Hematopoietic multipotent progenitor cell treated with erythropoietin and hydrocortisone succinate and interleukin-3 and kit ligand, for 17 days (in vitro differentiated cells): ENCODE results near the gene ZNF597.

ENCODE experiments used
- DNase-seq: peaks from one replicate; pipeline ENCODE4 v3.0.0-alpha.2; 2015; ENCODE audit warnings: low spot score

Gene ZNF597, protein sequence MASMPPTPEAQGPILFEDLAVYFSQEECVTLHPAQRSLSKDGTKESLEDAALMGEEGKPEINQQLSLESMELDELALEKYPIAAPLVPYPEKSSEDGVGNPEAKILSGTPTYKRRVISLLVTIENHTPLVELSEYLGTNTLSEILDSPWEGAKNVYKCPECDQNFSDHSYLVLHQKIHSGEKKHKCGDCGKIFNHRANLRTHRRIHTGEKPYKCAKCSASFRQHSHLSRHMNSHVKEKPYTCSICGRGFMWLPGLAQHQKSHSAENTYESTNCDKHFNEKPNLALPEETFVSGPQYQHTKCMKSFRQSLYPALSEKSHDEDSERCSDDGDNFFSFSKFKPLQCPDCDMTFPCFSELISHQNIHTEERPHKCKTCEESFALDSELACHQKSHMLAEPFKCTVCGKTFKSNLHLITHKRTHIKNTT

DNA sequence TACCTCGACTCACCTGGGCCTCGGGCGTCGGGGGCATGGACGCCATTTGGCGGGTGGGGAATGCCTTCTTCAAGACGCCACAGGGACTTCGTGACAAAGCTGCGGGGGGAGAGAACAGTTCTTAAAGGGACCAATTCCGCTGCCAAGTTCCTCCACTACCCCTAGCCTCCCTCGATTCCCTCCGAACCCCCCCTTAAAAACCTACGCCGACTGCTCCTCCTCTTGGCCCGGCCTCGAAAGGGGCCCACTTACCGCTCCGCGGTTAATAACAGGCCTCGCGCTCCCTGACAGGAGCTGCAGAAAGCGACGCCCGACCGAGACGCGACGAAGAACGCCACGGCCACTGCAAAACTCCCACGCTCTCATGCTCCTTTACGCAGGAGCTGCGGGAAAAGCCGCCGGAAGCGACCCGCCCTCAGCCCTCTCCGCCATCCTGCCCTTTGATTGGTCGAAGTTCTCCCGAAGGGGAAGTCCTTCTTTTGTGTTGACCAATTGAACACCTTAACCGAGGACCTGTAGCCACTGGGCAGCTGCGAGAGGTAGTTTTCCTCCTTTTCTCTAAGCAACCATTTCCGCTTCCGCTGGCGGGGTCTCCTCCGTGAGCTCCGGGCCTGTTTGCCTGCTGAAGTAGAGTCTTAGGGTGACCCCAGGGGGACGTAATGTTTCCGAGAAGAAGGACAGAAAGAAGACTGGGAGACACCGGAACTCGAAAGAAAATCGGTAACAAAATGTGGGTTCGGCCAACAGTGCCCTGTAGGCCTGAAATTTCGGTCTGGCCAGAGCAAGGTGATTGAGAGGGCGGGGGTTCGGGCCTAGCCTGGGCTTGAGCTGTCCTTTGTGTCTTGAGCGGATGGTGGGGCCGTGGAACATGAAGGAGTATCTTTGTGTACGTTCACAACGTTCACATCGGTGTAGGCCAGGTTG, at the start of gene ZNF597, which contains the start of gene NAA60:
ZNF597 (minus strand) TSS at position 397 of the 924 bp plus-strand sequence; CDS start at position 46, 351 bp downstream.
NAA60 (plus strand) TSS at position 573 of the 924 bp plus-strand sequence. CDS start 32,548 bp downstream, outside the sequence.
- peak; percentile 88 for DNase-seq

DNA sequence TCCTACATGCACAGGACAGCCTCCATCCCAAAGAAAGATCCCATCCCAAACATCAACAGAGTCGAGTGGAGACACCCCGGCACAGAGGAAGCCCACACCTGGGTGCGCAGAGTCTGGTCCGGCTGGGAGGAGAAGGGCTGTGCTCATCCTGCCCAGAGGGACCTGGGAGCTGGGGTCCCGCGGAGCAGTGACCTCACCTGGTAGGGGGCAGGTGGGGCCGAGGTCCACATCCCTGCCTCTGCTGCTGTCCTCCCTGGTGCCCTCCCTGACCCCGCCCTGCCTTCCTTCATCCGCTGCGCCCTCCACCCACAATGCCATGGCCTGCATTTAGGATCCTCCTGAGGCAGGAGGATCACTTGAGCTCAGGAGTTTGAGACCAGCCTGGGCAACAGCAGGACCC, 49.1 kb upstream of the ZNF597 start:
- DNase-seq, result no peak

DNA sequence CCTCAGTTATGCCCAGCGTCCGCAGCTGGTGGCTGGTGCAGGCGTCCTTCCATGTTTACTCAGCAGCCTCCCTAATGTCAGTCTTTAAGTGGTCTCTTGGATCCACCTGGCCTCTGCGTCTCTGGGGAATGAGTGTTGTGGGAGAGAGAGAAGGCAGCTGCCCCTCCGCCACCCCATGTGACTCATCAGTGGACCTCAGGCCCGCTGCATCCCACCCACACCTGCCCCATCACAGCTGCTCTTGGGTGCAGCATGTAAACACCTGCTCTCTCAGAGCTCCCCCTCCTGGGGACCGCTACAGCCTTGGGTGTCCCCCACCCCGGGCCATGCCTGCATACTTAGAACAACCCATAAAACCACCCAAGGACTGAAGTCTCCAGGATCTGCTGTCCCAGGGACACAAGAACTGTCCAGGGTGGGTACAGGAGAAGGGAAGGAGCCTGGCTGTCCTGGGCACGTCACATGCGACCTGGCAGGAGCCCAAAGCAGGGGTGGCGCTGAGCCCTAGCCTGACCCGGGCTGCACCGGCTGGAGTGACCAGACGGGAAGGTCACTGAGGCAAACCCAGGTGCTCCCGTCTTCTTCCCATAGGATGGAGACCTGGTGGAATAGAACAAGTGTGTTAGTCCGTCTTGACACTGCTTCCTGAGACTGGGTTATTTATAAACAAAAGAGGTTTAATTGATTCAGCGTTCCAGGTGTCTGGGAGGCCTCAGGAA, 47.8 kb upstream of the ZNF597 start:
- no peak for DNase-seq

DNA sequence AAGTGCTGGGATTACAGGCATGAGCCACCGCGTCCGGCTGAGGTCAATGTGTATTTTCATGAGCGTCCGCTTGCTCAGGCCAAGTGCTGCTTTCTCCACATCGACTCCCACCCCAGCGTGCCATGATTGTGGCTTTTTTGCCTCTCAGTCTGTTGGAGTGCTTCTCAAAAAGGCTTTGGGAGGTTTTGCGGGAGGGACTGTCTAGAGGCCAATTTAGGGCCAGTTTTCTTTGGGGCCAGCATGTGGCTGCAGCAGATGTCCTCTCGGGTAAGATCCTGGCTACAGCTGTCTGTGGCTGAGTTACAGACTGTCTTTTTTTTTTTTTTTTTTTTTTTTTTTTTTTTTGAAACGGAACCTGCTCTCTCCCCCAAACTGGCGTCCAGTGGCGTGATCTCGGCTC, 45.5 kb upstream of the ZNF597 start:
- no peak for DNase-seq

DNA sequence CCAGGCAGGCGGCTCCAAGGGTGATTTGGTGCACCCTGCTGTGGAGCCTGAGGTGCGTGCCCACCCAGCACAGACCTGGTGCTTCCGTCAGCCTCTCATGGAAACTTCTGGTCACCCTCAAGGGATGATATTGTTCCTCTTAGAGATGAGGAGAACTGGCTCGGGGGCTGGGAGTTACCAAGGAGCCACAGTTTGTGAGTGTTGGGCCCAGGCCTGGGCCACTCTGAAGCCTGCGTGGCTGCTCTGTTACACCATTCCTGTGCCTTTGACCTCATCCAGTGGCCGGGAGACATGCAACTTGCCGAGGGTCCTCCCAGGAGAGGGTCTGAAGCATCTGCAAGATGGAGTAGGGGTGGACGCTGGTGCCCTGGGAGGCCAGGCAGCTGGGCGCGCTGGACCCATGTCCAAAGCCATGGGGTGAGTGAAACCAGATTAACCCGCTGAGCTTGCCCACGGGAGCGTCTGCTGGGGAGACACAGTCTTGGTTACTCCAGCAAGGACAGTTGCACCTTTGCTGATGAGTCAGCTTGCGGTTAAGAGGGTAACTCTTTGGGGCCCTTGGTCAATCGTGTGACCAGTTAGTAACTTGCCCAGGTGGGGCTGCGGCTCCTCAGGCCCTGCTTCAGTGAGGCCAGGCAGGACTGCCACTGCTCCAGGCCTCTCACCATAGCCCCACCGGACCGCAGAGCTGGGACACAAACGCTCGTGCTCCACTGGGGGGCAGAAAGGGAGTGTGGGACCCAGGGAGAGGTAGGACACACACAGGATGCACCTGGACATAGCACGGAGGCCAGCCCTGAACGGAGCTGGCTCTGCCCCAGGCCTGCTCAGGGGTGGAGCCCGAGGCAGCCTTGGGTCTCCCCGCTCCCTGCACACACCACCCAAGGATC, 44.5 kb upstream of the ZNF597 start:
- DNase-seq, result no peak

DNA sequence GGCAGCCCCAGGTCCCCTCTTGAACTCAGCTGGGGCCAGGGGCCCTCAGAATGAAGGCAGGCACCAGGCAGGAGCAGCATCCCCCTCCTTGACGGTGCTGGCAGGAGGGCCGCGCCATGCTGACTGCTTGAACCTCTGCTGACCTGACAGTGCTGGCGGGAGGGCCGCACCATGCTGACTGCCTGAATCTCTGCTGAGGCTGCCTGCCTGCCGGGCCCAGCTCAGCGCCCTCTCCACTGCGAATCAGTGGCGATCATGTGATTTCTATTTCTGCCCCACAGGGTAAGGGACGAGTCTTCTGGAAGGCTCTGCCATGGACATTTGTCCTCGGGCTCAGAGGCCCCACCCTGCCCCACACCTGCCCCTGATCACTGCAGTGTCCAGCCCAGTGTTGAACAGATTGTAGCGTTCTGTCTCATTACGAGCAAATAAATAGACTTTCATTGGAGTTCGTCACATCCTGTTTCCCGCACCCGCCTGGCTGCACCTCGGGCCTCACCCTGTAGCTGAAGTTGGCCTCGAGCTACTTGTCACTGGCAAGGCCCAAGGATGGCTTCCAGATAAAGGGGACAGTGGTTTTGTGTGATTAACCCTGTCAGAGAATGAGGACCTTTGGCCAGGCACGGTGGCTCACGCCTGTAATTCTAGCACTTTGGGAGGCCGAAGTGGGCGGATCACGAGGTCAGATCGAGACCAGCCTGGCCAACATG, 43.4 kb upstream of the ZNF597 start:
- no peak for DNase-seq

DNA sequence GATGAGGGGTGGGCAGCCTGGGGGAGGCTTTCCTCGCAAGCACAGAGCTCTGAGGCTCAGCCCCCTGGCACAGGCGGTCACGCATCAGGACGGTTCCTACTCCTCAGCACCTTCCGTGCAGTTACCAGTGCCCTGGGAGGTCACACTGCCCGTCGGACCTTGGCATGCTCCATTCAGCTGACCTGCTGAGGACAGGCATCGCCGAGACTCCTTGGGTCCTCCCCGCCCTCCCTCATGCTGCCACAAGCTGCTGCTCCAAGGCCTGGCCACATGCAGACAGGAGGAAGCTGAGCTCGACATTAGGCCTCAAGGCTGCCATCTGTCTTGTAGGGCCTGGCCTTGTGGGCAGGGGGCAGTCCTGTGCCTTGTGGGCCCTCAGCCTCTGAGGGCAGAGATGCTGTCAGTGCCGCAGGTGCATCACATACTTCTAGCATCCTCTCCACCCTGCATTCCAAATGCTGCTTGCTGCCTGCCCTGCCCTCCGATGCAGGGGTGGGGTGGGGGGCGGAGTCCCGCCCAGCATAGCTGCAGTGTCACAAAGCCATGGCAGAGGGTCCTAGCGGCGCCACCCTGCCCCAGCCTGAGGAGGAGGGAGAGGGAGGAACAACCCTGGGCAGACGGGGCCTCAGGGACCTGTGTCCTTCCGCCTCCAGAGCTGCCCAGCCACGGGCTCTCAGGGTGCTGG, 42.7 kb upstream of the ZNF597 start:
- DNase-seq, result no peak

DNA sequence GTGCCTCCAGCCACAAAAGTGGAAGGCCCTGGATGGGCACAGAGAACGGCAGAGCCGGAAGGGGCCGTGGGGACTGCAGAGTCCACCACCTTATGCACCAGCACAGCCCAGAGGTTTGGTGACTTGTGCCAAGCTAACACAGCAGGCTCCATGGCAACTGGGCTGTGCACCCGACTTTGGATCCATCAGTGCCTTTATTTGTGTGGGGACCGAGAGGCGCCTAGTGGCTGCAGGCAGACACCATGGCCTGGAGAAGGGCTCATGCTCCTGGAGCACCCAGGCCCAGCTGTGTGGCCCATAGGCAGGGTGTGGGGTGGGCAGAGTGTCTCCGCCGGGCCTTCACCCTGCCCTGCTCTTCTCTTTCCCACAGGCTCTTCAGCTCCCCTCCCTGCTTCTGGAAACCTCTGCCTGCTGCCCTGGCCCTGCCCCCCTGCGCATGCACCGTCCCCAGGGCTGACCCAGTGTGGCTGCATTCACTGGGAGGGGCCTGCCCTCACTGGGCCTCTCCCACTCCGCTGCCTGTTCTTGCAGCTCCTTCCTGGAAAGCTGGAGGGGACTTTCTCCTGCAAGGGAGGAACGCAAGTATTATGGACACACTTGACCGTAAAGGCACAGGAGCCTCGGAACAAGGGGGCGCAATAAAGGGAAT, 41.9 kb upstream of the ZNF597 start:
- DNase-seq, result no peak

DNA sequence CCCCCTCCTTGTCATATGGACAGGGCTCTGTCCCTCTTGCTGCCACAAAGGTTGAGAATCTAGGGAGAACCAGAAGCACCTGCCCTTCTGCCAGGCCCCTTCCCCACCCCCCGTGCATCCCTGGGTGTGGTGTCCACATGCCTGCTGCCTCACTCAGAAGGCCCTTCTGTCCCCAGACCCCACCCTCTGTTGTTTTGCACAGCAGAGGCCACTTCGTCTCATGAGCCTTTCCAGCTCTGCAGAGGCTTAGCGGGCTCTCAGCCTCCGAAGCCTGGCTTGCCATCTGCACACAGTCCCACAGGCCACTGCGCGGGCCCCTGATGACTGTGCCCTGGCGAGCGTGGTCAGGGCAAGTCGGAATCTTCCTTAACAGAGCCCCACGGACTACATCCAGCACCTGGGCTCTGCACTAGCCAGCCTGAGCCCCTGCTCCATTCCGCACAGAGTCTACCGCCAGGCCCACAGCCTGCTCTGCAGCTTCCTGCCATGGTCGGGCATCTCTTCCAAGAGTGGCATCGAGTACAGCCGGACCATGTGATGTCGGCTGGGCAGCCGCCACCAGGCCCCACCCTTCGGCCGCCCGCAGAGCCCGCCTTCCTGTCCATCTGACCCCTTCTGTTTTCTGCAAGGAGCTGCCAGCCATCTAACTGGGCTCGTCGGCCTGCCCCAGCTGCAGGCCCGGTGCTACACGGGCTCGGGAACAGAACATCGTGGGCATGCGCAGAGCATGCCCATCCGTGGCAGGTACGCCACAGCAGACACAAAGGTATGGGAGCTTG, 41.2 kb upstream of the ZNF597 start:
- DNase-seq, result no peak

DNA sequence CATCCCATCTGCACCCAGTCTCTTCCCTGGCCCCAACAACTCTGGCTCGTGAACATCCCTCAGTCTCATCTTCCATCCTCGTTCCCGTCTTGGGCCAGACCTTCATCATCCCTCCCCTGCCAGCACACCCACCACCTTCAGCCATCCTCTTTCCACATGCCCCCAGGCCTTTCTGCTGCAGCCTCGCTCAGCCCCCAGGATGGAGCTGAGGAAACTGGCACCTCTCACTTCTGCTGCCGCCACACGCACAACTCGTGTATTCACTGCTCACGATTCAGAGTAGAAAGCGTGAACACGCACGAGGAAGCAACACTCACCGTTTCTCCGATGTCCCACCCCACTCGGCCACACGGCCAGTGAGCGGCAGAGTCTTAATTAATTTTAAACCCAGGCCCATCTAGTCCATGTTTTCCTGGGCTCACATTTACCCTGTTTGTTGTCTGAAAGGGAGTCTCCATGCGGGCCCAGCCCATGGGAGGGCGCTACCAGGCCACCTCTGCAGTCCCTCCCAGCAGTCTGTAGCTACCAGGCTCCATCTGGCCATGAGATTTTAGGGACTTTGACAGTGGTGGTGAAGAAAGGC, 39.4 kb upstream of the ZNF597 start:
- no peak for DNase-seq

DNA sequence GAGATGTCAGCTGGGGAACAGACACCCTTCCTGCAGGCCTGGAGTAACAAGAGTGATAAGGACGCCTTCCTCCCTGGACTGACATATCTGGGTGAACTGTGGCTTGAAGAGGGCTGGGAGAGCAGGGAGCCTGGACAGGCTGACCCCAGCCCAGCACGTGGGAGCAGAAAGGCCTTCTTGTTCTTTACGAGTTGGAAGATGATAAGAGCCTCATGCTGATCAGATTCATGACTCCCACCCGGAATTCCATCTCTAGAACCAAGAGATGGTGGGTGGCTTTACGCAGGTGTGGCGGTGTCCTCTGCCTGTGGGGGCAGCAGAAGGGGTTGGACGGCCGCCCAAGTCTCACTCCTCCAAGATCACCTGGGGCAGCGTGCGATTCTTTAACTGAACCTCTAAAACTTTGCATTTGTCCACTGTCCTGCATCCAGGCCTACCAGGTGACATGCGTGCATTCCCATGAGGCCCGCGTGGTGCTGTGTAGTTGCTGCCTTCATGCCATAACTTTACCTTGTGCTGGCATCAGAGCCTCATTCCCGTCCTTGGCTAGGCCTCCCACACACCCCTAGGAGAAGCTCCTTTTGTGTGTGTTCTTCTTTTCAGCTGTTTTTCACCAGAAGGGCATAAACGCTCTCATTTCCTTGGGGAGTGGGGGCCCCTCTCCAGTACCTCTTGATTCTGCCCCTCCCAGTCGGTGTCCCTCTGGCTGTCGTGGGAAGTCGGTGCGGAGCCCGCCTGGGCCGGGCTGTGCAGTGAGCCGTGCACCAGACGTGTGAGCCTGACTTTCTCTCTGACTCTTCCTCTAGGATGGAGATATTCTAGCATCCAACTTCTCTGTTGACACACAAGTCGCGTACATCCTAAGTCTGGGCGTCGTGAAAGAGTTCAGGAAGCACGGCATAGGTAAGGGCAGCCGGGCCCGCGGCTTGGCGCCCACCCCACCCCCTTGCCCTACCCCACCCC, 38.7 kb upstream of the ZNF597 start:
- DNase-seq, result no peak

DNA sequence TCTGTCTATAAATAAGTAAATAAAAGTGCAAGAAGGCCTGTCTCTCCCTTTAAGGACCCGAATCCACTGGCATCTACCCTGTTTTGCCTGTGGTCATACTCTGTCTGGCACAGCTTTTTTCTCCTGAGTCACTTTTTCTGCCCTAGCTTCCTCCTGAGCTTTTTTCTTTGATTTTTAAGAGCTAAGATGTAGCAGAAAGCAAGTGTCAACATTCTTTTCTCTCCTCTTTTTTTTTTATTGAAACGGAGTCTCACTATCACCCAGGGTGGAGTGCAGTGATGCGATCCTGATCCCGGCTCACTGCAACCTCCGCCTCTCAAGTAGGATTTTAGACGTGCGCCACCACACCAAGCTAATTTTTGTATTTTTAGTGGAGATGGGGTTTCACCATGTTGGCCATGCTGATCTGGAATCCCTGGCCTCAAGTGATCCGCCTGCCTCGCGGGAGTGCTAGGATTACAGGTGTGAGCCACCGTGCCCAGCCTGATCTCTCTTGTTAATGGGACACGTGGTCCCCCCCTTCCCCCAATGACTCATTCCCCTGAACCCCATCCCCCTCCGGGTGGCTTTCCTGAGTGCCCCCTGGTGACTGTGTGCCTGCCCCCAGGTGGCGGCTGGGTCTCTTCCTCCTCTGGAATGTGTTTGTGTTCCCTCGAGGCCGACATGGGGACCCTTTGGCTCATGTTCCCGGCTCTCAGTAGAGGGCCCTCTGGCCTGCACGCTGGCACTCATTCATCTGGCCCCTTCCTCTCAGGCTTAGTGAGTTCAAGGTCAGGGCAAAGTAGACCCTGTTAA, 37.8 kb upstream of the ZNF597 start:
- DNase-seq, result no peak

DNA sequence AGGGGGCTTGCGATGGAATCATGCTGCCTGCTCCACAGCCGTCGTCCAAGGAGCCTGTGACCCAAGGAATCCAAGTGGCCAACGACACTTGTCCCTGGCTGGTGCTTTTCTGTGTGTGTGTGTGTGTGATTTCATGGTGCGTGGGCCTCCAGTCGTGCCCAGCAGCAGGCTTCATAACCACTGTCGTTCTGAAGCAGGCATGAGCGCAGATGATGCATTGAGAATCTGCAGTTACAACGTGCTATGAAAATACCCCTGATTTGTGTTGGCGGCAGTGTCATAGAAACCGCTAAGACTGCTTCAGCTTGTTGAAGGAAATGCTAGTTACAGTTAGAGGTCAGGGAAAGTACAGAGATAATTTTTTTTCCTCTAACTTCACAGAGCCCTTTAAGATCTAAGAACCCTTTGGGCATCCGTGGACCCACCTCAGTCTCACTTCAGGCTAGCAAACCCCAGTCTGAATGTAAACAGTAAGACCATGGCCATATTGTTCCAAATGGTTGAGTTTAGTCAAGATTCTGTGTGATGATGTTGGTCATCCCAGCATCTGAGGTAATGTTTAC, 36.4 kb upstream of the ZNF597 start:
- DNase-seq, result no peak

DNA sequence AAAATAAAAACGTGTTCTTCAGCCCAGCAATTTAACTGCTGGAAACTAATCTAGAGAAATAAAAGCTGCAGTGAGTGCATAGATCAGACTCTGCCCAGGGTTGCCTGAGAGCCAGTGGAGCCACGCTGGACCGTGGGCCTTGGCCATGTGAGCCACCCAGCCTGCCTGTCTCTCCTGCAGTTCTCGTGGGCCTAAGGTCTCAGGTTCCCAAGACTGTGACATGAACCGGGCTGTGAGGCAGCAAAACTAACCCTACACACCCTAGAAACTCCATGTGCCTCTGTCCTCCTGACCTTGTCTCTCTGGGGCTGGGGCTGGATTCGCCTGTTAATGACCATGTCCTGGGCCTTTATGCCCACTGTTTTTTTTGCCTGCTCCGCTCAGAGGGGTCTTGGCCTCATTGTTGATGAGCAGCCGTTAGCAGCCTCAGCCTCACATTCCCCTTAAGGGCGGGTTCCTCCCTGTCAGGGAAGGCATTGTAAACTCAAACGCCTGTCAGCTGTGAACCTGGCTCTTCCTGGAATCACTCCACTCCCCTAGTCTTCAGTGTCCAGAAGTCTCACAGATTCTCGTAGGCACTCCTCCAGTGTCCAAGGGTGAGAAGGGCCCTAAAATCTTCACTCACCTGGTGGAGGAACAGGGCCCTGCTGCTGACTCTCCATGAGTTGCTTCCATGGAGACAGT, 35.1 kb upstream of the ZNF597 start:
- DNase-seq, result no peak

DNA sequence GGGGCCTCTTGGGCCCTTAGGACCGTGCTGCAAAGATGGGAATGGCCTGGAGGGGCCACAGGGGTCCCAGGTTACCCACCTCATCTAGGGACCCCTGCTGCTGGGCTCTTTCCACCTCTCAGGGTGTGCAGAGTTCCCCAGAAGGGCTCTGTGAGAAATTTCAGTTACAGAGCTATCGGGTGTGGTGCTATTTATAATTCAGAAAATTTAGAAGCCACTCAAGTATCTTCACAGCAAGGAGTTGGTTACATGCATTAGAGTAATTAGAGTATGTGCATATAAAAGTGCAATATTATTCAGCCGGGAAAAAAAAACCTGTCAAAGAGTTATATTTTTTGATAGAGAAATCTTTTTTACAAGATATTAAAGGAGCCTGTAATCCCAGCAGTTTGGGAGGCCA, 33.1 kb upstream of the ZNF597 start:
- no peak for DNase-seq
